GM18951 (cell line): ENCODE data around the gene VSX2.

Experiments
- POLR2A ChIP-seq: IDR thresholded peaks from 4 replicates; pipeline ENCODE4 v1.6.1; 2011; ENCODE audit warnings: mild to moderate bottlenecking; ENCODE audit not compliant: insufficient read length, insufficient read depth; ENCODE audit errors: extremely low read depth
- in situ Hi-C: fragments of 300-500 bp; cut with MboI; formaldehyde crosslinking; loops from one replicate; pipeline ENCODE4 v1.12.0; 2022; ENCODE audit warnings: low sequenced_read_pairs, mixed read lengths, inconsistent platforms; ENCODE audit not compliant: unreplicated experiment

The VSX2 gene

GRCh38 chr14:74216671-74217070 lies 22.6 kb upstream of the VSX2 start:
- TF ChIP-seq POLR2A = no peak

GRCh38 chr14:74217672-74218448 lies 21.4 kb upstream of the VSX2 start:
- in situ Hi-C loops = no loop called here
- no peak for TF ChIP-seq POLR2A

More at GRCh38 chr14:74216671-74217070, 22.6 kb upstream of the VSX2 start:
- in situ Hi-C loops = no loop called here

GRCh38 chr14:74218462-74218861 lies 20.8 kb upstream of the VSX2 start:
- no peak for TF ChIP-seq POLR2A
- in situ Hi-C loops = no loop called here

GRCh38 chr14:74219277-74220205 lies 19.7 kb upstream of the VSX2 start:
- TF ChIP-seq POLR2A = no peak
- in situ Hi-C loops = no loop called here

- no peak for TF ChIP-seq POLR2A
- in situ Hi-C loops = no loop called here
Measured at GRCh38 chr14:74220991-74221390, 18.3 kb upstream of the VSX2 start.

- TF ChIP-seq POLR2A = no peak
- in situ Hi-C loops = no loop called here
Measured at GRCh38 chr14:74221741-74222140, 17.5 kb upstream of the VSX2 start.

- no peak for TF ChIP-seq POLR2A
- in situ Hi-C loops = no loop called here
Measured at GRCh38 chr14:74223016-74223415, 16.2 kb upstream of the VSX2 start.

GRCh38 chr14:74231784-74232183 lies 7.5 kb upstream of the VSX2 start:
- no peak for TF ChIP-seq POLR2A
- in situ Hi-C loops = no loop called here

- no peak for TF ChIP-seq POLR2A
- in situ Hi-C loops = no loop called here
Measured at GRCh38 chr14:74235017-74235416, 4.2 kb upstream of the VSX2 start.

- TF ChIP-seq POLR2A = no peak
- in situ Hi-C loops = no loop called here
Measured at GRCh38 chr14:74237441-74237840, 1.8 kb upstream of the VSX2 start.

- no peak for TF ChIP-seq POLR2A
- in situ Hi-C loops = no loop called here
Measured at GRCh38 chr14:74239848-74240793, 872 bp downstream of the VSX2 start.

- in situ Hi-C loops = no loop called here
- TF ChIP-seq POLR2A = no peak
Measured at GRCh38 chr14:74240794-74241651, 1.8 kb downstream of the VSX2 start.
